Activated T-helper 1 cell treated with anti-CD3 and anti-CD28 coated beads, Interleukin-2, amount 50 U/mL, for 16 hours (primary cell): ENCODE data around the gene TULP1.
"Not testable (repeated sequence)": the region's sequence is repeated elsewhere in the genome, so short reads cannot be mapped to it uniquely, and the experiment has no call there.

Source experiments
- DNase-seq, 2 donors: peaks; one replicate each; pipeline ENCODE4 v3.0.0-alpha.2; 2020; ENCODE audit warnings: low read depth in 1 of 2, low spot score in 1 of 2

The TULP1 gene

GRCh38 chr6:35522151-35522550 is 9.5 kb upstream of the TULP1 start:
- no peak for DNase-seq

- no peak for DNase-seq
Measured at GRCh38 chr6:35521235-35521634, 8.5 kb upstream of the TULP1 start.

DNA sequence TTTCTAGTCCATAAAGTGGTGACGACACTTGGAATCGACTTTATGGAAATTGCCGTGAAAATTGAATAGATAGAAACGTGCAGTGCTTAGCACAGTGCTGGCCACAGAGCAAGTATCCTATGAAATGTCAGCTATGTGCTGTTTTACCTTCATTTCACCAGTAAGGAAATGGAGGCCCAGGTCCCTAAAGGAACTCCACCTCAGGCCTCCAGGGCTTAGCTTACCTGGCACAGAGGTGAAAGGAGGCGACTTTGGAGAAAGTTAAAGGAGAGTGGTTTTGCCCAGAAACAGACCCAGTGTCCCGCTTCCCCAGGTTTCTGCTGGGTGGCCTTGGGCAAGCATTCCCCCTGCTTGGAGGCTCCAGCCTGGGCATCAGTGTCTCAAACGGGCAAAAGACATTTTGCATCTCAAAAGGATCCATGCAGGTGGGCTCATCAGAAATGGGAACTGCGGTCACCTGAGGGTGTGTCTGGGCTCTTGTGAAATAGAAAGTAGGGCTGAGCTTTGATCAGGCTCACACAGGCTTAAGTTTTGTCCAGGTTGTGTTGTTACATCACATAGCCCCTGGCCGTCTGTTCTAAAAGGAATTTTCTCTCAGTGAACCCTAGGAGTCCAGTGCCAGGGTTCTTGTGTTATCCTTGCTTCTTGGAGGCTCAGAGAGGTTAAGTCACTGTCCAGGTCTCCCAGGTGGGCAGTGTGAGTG is 6.8 kb upstream of the TULP1 start:
- no peak for DNase-seq

- no peak for DNase-seq
Measured at GRCh38 chr6:35518566-35519312, 6.0 kb upstream of the TULP1 start.

GRCh38 chr6:35517978-35518377 is 5.3 kb upstream of the TULP1 start:
- not testable (repeated sequence) for DNase-seq

- DNase-seq, result no peak
Measured at GRCh38 chr6:35516712-35517111, 4.0 kb upstream of the TULP1 start.

GRCh38 chr6:35515939-35516338 is 3.2 kb upstream of the TULP1 start:
- DNase-seq, result not testable (repeated sequence)

- DNase-seq, result no peak
Measured at GRCh38 chr6:35514587-35514986, 1.9 kb upstream of the TULP1 start.

DNA sequence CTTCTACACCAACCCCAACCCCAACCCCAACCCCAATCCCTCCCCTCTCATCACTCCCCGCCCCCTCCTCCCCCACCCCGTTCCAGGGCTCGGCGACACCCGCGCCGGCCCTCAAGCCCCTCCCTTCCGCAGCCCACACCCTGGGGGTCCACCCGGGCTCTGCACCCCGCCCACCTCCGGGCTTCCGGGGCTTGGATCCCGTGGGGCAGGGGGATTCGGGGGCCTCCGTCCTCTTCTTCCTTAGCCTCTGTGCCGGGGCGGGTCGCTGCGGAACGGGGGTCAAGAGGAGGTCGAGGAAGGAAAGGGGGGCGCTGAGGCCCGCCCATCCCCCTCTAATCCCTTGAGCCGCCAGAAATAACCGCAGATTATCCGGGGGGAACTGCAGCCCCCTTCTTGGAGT is 690 bp downstream of the TULP1 start:
- no peak for DNase-seq

DNA sequence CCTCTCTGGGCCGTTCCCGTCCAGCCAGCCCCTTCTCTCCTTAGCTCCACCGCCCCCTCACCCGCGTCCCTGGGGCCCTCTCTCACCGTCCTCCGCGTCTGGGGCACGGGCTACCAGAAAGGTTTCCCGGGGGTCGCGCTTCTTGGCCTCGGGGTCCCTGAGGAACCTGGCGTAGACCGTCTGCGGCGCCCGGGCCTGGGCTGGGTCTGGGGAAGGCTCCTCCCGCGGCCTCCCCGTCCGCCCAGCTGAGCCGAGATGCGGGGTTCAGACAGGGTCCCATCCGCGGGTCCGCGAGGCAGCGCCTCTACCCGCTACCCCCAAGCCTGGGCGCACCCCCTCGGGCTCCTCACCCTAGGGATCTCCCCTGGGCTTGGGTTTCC is 1.1 kb downstream of the TULP1 start:
- DNase-seq, result no peak

DNA sequence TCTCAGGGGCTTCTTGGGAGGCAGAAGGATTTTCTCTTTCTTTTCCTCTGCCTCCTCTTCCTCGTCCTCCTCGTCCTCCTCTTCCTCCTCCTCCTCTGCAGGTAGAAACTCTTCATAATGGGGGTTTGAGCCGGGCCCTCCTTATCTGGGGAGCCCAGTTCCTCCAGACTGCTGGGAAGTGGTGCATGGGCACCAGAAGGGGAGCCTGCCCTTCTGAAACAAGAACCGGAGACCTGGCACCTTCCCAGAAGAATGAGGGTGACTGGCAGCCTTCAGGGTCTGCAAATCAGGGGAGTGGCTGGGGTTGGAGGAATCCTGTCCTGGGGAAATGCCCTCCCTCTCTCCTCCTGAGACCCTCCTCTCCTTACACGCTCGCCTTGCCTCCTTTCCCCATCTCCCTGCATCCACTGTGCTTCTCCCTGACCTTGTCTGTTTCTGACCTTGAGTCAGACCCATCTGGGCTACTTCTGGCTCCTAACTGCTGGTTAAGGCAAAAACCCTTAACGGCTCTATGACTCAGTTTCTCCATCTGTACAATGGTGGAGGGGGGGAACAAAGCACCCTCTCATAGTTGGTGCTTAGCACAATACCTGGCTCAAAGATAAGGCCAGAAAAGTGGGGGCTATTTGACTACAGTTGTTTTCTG is 1.7 kb downstream of the TULP1 start:
- DNase-seq, result no peak

DNA sequence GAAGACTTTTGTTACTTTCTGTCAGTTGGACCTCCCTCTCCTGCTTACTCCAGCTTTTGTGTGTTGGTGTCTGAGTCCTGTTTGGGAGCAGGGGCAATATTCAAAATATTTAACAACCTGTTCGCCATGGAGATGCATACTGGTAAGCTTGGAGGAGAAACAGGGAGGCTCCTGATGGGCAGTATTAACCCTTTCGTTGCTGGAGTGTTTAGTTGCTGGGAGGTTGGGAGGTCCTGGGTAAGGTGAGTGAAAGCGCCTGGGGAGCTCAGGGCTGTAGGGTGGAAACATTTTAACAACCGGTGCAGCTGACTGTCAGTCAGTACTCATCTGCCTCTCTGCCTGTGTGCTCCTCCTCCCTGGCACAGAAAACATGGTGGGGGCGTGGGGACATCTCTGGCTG is 4.2 kb downstream of the TULP1 start:
- DNase-seq, result no peak

DNA sequence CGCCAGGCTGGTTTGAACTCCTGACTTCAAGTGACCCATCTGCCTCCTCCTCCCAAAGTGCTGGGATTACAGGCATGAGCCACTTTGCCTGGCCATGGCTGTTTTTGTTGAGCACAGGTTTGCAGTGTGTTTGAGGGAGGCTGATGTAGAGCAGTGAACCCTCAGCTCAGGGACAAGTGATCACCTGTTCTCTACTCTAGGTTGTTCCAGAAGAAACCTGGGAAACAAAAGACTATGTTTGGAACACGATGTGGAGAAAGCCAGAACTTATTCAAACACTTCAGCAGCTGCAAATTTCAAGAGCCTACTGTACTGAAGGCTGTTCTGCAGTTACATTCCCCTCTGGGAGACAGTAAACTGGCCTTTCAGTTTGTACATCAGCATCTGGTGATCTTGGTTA is 4.7 kb downstream of the TULP1 start:
- DNase-seq, result no peak

- DNase-seq, result no peak
Measured at GRCh38 chr6:35507221-35507620, 5.5 kb downstream of the TULP1 start.

DNA sequence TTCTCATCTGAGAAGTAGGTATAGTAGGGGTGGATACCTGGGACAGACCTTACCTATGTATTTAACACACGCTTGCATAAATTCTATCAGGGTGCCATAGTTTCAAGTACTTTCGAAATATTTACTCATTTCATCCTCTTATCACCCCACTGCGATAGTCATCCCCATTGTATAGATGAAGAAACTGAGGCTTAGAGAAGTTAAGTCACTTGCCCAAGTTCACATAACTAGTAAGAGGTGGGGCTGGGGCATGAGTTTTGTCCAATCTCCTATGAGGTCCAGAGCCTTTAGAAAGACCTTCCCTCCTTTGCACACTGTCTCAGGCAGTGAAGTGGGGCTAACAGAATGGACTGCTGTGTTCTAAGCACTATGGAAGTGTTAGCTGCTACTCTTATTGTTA is 6.2 kb downstream of the TULP1 start:
- no peak for DNase-seq

GRCh38 chr6:35505999-35506412 is 6.7 kb downstream of the TULP1 start:
- no peak for DNase-seq

DNA sequence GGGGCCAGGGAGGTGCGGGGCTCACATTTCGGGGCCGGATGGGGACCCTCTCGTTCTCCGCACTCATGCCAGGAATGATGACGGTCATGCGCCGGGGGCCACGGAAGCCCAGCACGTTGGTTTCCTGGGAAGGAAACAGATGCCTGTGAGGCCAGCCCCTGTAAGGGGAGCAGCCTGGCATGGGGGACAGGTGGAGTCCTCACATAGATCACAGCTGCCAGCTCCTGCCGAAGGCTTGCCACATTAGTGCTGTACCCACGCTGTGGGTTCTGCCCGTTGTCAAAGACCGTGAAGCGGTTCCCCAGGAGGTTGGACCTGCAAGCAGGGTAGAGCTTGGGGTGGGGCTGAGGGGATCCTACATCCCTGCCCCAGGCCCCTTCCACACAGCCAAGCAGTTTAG is 9.2 kb downstream of the TULP1 start:
- no peak for DNase-seq

GRCh38 chr6:35501784-35502183 is 10.9 kb downstream of the TULP1 start:
- DNase-seq, result no peak

- no peak for DNase-seq
Measured at GRCh38 chr6:35500782-35501181, 11.9 kb downstream of the TULP1 start.

- DNase-seq, result no peak
Measured at GRCh38 chr6:35499372-35499771, 13.3 kb downstream of the TULP1 start.

DNA sequence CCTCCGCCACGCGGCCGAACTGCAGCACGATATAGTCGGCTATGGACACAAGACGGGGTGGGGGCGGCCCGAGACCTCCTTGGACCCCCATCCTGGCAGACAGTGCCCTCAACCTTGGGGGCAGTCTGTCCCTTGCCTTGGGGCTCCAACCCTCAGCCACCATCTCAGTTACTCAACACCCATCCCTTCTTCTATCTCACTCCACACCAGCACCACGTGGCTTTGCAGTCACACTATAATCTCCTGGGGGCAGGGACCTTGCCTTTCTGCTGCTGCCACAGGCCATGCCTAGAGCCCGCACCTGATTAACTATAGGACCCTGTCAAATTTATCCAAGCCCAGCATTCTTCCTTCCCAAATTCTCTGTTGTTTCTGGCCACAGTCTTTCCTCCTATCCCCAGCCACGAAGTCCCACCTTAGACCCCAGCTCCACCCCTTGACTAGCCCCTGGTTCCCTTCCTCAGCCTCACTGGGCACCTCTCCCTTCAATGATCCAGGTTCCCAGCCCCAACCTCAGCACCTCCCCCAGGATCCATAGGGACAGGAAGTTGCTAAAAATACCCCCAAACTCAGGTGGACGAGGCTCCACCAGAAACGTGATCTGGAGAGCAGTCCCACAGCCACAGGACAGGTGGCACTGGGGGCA is 14.2 kb downstream of the TULP1 start:
- no peak for DNase-seq
